ENCODE data around the gene SHROOM3. TPM values are rescaled to one million over a fixed set of nuclear protein-coding genes. Genes with fewer than 3 reads are reported as not detected.
A peak's percentile ranks its signal among the peaks of the same experiment; 100 is the strongest.
"Not testable (repeated sequence)": the region's sequence is repeated elsewhere in the genome, so short reads cannot be mapped to it uniquely, and the experiment has no call there.

Gene SHROOM3
- total RNA-seq, 1 donor from 2014 or later, result 45.1 TPM

- Histone ChIP-seq H3K4me3 (ENCODE audit: low read depth, low read length) (no peak overlapping the region), H3K27me3 (ENCODE audit: control insufficient read depth, insufficient read depth, low read length) (no peaks in the 10 kb centered on the region), H3K36me3 (ENCODE audit: control insufficient read depth, insufficient read depth, low read length) (no peaks in the 10 kb centered on the region)
- no peak for TF ChIP-seq CTCF (IDR thresholded peaks at IDR 0.05; ENCODE audit: insufficient read depth, low read length, poor library complexity, severe bottlenecking)
- no peak for DNase-seq (ENCODE audit: low read depth)
Observed at GRCh38 chr4:76718831-76719230, 283.8 kb downstream of the SHROOM3 start.

- Histone ChIP-seq H3K36me3 (ENCODE audit: control insufficient read depth, insufficient read depth, low read length) (no peaks in the 10 kb centered on the region), H3K27me3 (ENCODE audit: control insufficient read depth, insufficient read depth, low read length) (no peaks in the 10 kb centered on the region), H3K4me3 (ENCODE audit: low read depth, low read length) (no peak overlapping the region)
- no peak for TF ChIP-seq CTCF (IDR thresholded peaks at IDR 0.05; ENCODE audit: insufficient read depth, low read length, poor library complexity, severe bottlenecking)
- no peak for DNase-seq (ENCODE audit: low read depth)
Observed at GRCh38 chr4:76720121-76720520, 285.1 kb downstream of the SHROOM3 start.

- H3K4me3 ChIP-seq (ENCODE audit: low read depth, low read length); DNase-seq (ENCODE audit: low read depth); H3K36me3 ChIP-seq (ENCODE audit: control insufficient read depth, insufficient read depth, low read length): not testable (repeated sequence)
Observed at GRCh38 chr4:76722146-76722545, 287.1 kb downstream of the SHROOM3 start.

GRCh38 chr4:76722838-76723237 lies 287.8 kb downstream of the SHROOM3 start:
- no peak for DNase-seq (ENCODE audit: low read depth)
- no peak for TF ChIP-seq CTCF (IDR thresholded peaks at IDR 0.05; ENCODE audit: insufficient read depth, low read length, poor library complexity, severe bottlenecking)
- Histone ChIP-seq H3K4me3 (ENCODE audit: low read depth, low read length) (no peak overlapping the region), H3K27me3 (ENCODE audit: control insufficient read depth, insufficient read depth, low read length) (no peaks in the 10 kb centered on the region), H3K36me3 (ENCODE audit: control insufficient read depth, insufficient read depth, low read length) (no peaks in the 10 kb centered on the region)

More at GRCh38 chr4:76722146-76722545, 287.1 kb downstream of the SHROOM3 start:
- not testable (repeated sequence) for H3K27me3 ChIP-seq (ENCODE audit: control insufficient read depth, insufficient read depth, low read length)

GRCh38 chr4:76723373-76723772 lies 288.3 kb downstream of the SHROOM3 start:
- no peak for DNase-seq (ENCODE audit: low read depth)
- peak; percentile 29 for TF ChIP-seq CTCF (IDR thresholded peaks at IDR 0.05; ENCODE audit: insufficient read depth, low read length, poor library complexity, severe bottlenecking)
- no peaks in the 10 kb centered on the region for H3K27me3 ChIP-seq (ENCODE audit: control insufficient read depth, insufficient read depth, low read length)
- H3K4me3 ChIP-seq (ENCODE audit: low read depth, low read length), result no peak overlapping the region
- no peaks in the 10 kb centered on the region for H3K36me3 ChIP-seq (ENCODE audit: control insufficient read depth, insufficient read depth, low read length)

GRCh38 chr4:76723924-76724323 lies 288.9 kb downstream of the SHROOM3 start:
- TF ChIP-seq CTCF (IDR thresholded peaks at IDR 0.05; ENCODE audit: insufficient read depth, low read length, poor library complexity, severe bottlenecking), result no peak

More at GRCh38 chr4:76723924-76724323, 288.9 kb downstream of the SHROOM3 start:
- H3K27me3 ChIP-seq (ENCODE audit: control insufficient read depth, insufficient read depth, low read length), result no peaks in the 10 kb centered on the region
- peak; percentile 81 for DNase-seq (ENCODE audit: low read depth)
- no peaks in the 10 kb centered on the region for H3K36me3 ChIP-seq (ENCODE audit: control insufficient read depth, insufficient read depth, low read length)
- no peak overlapping the region for H3K4me3 ChIP-seq (ENCODE audit: low read depth, low read length)

Data from kidney epithelial cell (primary cell).